Medulla oblongata (tissue), 1 donor: ENCODE data around the gene GADD45B.

ENCODE experiments used
- DNase-seq: peaks from one replicate; pipeline ENCODE4 v3.0.0-alpha.2; 2015; ENCODE audit errors: extremely low spot score

Gene GADD45B, protein sequence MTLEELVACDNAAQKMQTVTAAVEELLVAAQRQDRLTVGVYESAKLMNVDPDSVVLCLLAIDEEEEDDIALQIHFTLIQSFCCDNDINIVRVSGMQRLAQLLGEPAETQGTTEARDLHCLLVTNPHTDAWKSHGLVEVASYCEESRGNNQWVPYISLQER

DNA sequence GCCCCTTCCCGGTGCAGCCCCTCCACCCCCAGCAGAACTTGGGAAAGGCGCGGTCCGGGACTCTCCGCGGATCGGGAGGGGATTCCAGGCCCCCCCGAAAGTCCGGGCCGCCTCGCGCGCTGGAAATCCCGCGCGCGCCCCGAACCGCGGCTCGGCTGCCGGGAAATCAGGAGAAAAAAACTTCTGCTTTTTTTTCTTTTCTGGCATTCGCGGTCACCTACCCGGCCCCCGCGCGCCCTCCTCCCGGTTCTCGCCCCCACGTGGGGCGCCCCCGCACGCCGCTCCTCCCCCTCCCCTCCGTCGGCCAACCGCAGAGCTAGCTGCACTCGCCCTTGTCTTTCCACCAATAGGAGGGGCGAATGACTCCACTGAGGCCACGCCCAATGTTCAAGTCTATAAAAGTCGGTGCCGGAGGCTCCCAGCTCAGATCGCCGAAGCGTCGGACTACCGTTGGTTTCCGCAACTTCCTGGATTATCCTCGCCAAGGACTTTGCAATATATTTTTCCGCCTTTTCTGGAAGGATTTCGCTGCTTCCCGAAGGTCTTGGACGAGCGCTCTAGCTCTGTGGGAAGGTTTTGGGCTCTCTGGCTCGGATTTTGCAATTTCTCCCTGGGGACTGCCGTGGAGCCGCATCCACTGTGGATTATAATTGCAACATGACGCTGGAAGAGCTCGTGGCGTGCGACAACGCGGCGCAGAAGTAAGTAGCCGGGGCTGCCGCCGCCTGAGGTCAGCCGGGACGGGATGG is at the start of gene GADD45B:
TSS of gene GADD45B (plus strand) at position 426 of the 749 bp plus-strand sequence. CDS start at position 658, 232 bp downstream.
- DNase-seq, result peak; percentile 99

DNA sequence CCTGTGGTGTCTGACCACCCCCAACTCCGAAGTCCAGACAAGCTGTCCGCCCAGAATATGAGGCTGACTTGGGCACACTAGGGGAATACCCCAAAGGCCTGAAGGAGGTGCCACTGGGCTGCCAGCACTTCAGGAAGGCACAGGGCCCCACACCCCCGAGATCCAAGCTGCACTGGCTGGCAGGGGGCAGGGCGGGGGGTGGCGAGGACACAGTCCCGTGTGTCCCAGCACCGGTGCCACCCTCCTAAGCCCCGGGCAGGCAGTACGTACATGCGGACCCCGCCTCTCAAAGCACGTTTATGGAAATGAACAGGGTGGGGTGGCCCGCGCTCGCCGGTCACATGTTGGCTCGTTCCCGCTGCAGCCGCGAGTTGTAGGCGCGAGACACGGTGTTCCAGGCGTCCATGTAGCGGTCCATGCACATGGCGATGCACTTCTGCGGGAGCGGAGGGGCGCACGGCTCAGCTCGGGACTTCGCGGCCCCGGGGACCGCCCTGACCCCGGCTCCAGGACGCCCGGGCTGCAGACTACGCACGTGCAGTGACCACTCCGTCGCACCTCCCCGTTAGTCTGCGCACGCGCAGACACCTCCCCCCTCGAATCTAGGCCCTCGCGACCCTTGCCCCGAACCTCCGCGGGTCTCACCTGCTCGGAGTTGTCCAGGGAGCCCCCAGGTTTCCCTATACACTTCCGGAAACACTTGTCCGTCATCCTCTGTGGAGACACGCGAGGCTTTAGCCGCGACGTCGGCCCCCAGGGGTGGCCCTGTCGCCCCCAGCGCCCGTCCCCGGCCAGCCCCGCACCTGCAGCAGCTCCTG is 49.1 kb upstream of the GADD45B start:
- peak; percentile 16 for DNase-seq

DNA sequence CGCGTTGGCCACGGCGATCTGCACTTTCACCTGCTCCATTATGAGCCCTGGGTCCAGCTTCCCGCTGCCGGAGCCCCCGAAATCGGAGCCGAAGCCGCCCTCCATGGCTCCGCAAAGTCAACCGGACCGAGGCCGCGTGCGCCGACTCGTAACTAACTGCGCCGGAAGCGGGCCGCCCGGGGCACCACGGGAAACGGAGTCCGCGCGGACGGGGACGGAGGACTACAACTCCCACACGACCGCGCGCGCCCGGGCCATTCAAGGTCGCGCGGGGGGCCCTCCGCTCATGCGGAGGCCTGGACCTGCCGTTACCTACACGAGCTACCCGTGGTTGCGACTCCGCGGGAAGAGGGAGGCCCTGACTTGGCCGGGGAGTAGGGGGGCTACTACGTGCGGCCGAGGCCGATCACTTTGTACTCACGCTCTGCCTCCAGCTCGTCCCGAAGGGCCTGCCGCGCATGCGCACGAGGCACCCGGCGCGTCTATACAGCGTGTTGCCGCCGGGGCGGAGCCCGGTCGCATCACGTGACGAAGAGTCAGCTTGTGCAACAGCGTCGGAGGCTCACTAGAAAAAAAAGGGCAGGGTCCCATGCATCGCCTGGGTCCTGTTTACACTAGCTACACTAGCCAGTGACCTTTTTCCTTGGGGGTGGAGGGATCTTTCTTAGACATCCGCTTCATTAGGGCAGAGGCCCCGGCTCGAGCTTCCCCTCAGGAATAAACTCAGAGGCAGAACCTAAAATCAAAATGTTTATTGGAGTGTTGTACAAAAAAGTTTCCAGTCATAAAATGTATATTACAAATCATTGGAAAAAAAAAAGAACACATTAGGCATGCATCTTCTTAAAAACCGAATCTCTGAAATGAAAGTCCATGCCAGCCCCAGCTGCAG is 48.3 kb upstream of the GADD45B start, which contains the start of gene TIMM13:
TSS of gene TIMM13 (minus strand) at position 158 of the 892 bp plus-strand sequence. CDS start at position 105, 53 bp downstream.
- DNase-seq, result peak; percentile 99

DNA sequence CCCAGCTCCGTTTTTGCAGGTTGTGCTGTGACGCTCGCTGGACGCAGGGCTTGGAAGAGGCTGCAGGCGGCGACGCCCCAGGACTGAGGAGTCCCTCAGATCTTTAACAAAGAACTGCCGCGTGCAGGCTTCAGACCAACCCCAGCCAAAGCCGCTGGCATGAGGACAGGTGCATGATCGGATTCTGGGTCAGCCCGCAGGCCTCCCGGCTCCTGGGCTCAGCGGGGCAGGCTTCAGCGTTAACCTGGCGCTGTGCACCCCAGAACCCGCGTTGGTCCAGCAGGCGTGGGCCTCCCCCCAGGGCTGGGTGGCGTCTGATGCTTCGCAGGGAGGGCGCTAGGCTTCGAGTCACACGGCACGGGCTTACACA is 47.6 kb upstream of the GADD45B start:
- DNase-seq, result peak; percentile 46

DNA sequence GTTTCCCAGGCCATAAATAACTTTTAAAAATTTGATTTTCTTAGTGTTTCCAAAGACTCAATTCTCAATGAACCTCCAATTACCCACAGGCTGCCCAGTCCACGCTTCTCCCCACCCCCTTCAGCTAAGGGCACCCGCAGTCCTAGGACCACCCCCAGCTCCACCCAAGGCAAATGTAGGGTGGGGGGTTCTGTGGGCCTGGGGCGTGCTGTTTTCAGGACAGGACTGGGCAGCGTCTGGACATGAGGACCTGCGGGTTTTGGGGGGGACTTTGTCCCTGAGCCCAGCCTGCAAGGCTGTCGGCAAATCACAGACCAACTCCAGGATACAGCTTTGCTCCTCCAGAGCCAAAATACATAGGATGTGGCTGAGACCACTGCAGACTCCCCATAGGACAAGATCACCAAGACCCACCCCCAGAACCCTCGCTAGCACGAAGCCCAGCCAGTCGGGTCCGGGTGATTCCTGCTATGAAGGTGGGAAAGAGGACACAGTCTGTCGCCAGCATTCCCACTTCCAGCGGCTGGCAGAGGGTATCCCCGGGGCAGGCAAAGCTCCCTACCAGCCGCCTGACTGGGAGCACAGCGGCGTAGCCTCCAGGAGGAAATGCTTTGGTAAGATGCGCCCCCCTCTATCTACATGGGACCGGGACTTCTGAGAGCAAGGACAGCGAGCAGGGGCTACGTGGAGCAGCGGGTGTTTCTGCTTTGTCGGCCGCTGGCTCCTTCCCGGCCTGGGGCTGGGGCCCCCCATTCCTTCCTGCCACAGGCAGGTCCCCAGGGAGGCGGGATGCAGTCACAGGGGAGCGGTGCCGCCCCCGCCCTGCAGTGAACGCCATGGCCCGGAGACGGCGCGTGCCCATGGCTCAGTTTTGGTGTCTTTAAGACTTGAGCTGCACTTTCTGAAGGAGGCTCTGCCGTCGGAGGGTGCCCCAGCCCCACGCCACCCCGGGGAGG is 46.9 kb upstream of the GADD45B start:
- no peak for DNase-seq

DNA sequence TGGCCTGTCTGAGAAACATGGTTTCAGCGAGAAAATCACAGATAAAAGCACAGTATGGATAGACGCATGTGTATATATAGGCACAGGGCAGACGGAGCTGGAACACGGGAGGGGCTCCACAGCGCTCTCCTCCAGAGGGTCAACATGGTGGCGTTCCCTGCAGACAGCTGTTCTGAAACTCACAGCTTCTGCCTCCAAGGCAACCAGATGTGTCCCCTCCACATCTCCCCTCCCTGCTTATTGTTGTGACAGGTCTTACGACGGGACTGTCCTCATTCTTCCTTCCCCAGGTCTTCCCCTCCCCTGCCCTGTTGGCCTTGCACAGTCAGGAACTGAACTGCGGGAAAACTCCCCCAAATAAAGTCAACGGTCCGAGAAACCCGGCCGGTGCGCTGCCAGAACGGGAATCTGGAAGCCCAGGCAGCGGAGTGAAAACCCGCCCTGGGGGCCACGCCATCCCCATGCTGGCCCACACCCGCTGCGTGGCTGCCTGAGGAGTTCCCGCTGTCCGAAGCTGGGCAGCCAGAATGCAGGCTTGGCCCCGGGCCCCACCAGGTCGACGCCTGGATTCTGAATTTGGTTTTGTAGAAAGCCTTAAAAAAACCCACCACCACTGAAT is 45.9 kb upstream of the GADD45B start:
- DNase-seq, result no peak

DNA sequence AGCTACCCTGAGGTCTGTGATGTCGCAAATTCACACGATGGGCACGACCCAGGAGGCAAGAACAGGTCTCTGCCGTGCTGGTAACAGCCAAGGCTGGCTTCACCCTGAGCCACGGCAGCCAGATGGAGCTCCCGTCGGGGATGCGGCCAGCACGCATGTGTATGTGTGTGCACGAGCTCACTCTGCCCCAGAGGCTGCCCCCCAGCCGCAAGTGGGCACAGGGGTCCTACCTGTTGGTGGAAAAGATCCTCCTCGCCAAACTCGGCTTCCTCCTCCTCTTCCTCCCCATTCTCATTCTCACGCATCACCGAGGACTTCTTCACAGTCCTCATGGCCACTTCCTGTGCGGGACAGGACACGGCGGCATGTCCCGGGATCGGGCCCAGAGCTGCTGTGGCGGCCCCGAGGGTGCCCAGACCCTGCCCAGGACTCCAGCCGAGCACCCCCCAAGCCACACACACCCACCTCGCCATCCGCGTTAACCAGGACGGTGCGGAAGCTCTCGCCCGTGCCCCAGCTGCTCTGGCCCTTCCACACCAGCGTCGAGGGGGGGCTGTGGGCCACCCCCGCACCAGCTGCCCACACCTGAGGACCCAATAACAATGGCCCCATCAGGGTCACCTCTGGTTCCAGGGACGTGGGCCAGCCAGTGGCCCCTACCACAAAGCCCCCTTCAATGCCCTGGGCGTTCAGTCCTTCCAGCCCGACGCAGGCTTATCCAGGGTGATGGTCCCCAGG is 44.4 kb upstream of the GADD45B start:
- DNase-seq, result no peak

DNA sequence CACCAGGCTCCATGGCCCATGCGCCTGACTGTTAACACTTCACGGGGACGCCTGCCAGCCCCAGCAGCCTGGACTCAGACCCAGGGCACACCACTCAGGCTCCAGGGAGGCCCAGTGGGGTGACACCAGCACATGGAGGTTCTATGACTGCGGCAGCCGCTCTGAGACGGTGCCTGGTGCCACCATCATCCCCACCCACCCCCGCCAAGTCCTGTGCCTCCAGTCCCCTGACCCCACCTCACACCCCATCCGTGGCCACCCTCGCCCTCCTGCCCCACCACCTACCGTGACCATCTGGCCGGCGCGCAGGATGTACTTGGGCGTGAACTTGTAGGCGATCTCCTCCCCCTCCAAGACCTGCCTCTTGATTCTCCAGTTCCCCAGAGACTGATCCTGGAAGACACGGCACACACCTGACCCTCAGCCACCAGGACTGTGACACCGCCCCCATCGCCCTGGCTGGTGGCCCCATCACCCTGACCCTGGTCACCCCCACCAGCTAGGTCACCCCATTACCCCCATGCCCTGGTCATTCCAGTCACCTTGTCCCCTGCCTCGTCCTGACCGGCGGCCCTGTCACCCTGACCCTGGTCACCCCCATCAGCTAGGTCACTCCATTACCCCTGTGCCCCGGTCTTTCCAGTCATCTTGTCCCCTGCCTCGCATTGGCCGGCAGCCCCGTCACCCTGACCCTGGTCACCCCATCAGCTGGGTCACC is 43.6 kb upstream of the GADD45B start:
- DNase-seq, result no peak

DNA sequence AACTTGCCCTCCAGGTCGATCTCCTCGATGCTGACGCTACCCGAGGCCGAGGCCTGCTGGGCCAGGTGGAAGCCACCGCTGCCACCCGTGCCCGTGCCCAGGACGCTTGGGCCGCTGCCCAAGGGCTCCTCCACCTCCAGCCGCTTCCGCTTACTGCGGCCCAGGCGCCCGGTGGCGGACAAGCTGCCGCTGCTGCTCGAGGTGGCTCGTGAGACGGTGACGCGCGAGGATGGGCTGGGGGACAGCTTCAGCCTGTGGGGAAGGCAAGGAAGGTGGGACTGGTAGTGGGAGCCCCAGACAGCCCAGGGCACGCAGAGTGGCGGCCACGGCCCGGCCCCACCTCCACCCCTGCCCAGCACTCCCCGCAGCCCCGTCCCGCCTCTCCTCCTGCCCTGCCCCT is 42.1 kb upstream of the GADD45B start:
- DNase-seq, result no peak

DNA sequence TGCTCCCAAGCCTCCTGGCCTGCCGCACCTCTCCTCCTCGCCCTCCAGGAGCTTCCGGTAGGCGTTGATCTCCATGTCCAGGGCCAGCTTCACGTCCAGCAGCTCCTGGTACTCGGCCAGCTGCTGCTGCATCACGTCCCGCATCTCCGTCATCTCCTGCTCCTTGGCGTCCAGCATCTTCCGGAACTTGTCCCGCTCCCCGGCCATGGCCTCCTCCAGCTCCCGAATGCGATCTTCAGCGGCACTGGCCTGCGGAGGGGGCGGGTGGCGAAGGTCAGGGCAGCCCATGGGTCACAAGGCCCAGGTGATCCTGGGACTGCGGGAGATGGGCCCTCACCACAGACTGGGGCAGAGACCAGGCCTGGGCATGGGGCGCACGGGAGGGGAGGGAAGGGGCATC is 41.7 kb upstream of the GADD45B start:
- no peak for DNase-seq

DNA sequence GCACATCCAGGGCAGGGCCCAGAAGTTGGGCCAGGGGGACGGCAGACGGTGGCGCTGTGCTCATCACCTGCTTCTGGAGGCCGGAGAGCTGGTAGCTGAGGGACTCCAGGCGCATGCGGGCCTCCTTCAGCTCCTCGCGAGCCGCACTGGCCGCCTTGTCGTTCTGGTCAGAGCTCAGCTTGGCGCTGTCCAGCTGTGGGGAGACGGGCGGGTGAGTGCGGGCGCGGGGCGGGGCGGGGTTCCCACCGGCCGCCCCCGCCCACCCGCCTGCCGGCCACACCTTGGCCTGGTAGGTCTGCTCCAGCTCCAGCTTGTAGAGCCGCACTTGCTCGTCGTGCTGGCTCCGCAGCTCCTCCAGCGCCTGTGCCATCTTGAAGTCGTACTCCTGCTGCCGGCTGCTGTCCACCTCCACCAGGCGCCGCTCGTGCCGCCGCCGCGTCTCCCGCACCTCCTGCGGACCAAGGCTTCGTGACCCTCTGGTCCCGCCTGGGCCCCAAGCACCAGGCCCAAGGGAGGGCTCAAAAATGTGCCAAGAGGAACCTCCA is 41.1 kb upstream of the GADD45B start:
- no peak for DNase-seq

DNA sequence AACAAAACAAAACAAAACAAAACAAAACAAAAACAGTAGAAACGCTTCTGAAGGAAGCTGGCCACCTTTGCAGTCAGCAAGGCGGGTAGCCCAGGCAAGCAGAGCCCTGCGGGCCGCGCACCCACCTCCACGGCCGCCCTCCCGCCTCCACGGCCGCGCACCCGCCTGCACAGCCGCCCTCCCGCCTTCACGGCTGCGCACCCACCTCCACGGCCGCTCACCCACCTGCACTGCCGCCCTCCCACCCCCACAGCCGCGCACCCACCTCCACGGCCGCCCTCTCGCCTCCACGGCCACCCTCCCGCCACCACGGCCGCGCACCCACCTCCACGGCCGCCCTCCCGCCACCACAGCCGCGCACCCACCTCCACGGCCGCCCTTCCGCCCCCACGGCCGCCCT is 39.5 kb upstream of the GADD45B start:
- no peak for DNase-seq

DNA sequence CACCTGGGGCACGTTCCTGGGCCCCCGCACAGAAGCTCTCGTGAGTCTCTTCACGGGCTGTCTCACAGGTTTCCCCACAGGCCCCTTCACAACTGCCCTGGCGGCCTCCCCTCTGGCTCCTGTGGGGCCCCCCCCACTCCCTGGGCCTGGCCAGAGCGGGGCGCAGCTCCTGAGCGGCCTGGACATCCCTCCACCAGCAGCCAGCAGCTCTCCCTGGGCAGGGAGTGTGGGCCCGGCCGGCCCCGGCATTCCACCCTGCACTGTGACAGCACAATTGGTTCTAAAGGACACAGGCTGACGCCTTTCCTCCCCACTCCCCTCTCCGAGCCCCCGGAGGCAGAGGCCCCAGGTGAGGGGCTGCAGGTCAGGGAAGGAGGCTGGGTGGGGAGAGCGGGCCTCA is 39.0 kb upstream of the GADD45B start:
- no peak for DNase-seq

DNA sequence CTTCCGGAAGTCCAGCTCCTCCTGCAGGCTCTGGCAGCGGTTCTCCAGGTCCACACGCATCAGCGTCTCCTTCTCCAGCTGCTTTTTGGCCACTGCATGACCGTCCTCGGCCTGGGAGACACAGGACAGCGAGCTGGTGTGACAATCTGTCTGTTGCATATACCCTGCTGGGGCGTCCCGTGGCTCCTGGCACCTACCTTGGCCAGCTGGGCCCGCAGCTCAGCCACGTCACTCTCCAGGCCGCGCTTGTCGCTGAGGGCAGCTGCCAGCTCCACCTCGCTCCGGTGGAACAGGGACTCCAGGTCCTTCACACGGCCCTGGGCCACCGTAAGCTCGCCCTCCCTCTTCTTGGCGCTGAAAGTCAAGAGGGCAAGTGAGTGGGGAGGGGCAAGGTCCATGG is 37.7 kb upstream of the GADD45B start:
- DNase-seq, result no peak

DNA sequence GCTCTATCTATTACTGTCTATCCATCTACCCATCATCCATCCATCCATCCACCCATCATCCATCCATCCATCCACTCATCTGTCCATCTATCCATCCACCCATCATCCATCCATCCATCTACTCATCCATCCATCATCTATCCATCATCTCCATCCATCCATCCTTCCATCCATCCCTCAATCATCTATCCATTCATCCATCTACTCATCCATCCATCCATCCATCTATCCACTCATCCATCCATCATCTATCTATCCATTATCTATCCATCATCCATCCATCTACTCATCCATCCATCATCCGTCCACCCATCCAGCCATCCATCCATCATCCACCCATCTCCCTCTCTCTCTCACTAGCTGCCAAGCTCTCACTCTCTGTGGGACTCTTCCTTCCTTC is 35.4 kb upstream of the GADD45B start:
- no peak for DNase-seq

DNA sequence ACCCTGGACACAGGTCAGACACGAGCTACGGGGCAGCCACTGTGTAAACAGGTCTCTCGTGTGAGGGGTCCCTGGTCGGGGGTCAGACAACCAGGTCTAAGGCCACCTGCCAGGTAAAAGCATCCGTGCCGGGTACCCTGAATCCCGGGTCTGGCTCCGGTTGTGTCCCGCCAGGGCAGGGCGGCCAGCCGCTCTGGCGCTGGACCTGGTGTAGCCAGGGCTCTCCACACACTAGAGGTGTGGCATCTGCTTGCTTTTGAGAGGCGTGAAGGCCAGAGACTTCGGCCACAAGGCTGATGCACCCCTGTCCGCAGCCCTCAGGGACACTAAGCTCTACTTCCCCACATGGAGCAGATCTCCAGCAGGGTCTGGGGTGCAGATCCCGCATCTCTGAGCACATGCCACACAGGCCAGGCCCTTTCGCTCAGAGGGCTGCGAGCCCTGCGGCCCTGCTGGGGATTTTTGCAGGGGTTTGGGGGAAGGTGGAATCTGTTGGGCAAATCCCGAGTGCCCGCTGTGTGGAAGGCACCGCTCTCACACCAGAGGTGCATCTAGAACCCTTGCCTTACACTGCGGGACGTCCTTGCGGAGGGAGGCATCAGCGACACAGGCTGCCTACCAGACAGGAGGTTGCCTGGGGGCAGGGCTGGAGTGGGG is 34.7 kb upstream of the GADD45B start:
- no peak for DNase-seq

DNA sequence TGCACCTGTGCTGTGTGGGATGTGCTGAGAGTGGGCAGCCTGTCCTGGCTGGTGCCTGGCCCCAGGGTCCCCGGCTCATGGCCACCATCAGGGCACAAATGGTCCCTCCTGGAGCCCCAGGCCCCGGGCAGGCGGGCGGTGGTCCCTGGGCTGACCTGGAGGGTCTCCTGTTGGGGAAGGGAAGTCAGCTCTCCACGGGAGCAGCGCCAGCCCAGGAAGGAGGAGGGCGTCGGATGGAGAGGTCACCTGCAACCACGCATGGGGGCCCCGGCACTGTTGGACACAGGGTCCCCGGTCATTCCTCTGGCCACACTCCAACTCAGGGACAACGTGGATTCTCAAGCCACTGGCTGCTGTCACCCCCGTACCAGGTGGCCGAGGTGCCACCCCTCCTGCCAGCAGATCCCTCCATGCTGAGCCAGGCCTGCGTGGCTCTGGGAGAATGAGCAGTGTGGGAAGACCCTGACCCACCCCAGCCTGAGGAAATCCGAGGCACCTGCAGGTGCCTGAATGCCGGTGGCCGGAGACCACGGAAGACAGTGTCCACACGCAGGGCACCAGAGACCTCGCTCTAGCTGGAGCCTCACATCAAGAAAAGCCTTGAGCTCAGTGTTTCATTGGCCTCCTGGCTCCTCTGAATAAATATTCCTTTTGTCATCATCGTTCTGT is 32.7 kb upstream of the GADD45B start:
- no peak for DNase-seq
